Astrocyte of the cerebellum (primary cell): ENCODE results near the gene NIF3L1.
"Not testable (repeated sequence)": the region's sequence is repeated elsewhere in the genome, so short reads cannot be mapped to it uniquely, and the experiment has no call there.

ENCODE experiments used
- DNase-seq: peaks from one replicate; pipeline ENCODE4 v3.0.0-alpha.2; 2011; ENCODE audit warnings: low read depth
- H3K4me3 ChIP-seq: 2 replicates; pipeline ENCODE4 v1.5.1; 2011; ENCODE audit warnings: mild to moderate bottlenecking, low read depth, low read length, moderate library complexity
- CTCF ChIP-seq: IDR thresholded peaks from 2 replicates; pipeline ENCODE4 v1.5.1; 2012; ENCODE audit warnings: low read length, low read depth, moderate library complexity, mild to moderate bottlenecking; ENCODE audit errors: missing control alignments
- in situ Hi-C: cut with HindIII; loops from 2 replicates; pipeline ENCODE4 v1.10.0; 2017; ENCODE audit warnings: low sequenced_read_pairs

Gene NIF3L1

DNA sequence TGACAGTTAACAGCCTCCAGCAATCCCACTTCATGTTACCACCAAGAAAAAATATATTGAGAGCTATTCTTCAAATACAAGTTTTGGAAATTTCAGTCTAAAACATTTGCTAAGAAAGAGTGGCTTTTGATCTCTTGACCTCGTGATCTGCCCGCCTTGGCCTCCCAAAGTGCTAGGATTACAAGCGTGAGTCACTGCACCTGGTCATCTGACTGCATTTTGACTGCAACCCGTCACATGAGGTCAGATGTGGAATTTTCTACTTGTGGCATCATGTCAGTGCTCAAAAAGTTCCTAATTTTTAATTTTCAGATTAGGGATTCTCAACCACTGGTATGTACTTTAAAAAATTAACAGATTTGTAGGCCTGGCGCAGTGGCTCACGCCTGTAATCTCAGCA is 15.6 kb upstream of the NIF3L1 start:
- no peak for TF ChIP-seq CTCF
- H3K4me3 ChIP-seq, result no peak overlapping the region
- DNase-seq, result no peak
- in situ Hi-C loops, result no loop called here

GRCh38 chr2:200877443-200877842 is 11.7 kb upstream of the NIF3L1 start:
- no peak for TF ChIP-seq CTCF
- no peak overlapping the region for H3K4me3 ChIP-seq
- in situ Hi-C loops, result no loop called here
- no peak for DNase-seq

GRCh38 chr2:200878289-200878880 is 10.8 kb upstream of the NIF3L1 start:
- TF ChIP-seq CTCF, result no peak

DNA sequence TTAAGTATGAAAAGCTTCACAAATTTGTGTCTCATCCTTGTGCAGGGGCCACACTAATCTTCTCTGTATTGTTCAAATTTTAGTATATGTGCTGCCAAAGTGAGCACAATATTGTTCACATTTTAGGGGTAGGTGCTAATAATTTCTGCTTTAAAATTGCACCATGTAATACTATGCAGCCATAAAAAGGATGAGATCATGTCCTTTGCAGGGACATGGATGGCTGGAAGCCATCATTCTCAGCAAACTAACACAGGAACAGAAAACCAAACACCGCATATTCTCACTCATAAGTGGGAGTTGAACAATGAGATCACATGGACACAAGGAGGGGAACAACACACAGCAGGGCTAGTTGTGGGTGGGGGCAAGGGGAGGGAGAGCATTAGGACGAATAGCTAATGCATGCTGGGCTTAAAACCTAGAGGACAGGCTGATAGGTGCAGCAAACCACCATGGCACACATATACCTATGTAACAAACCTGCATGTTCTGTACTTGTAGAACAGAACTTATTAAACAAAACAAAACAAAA is 7.4 kb upstream of the NIF3L1 start:
- DNase-seq, in situ Hi-C loops, H3K4me3 ChIP-seq: not testable (repeated sequence)

More at GRCh38 chr2:200878289-200878880, 10.8 kb upstream of the NIF3L1 start:
- no peak for DNase-seq
- in situ Hi-C loops, result no loop called here
- H3K4me3 ChIP-seq, result no peak overlapping the region

- TF ChIP-seq CTCF, result no peak
- DNase-seq, result no peak
- in situ Hi-C loops, result no loop called here
- H3K4me3 ChIP-seq, result no peak overlapping the region
These were observed 10.3 kb downstream of the NIF3L1 start for GRCh38 chr2:200899482-200899881.

- peak; percentile 89 for DNase-seq
- in situ Hi-C loops, result loop anchor here (10.0 kb wide), 1 partner anchor 283 kb away; the partner anchor contains the start of gene CASP10
- peak; percentile 85 for TF ChIP-seq CTCF
- H3K4me3 ChIP-seq, result no peak overlapping the region
These were observed 12.4 kb downstream of the NIF3L1 start for GRCh38 chr2:200901459-200902072.

DNA sequence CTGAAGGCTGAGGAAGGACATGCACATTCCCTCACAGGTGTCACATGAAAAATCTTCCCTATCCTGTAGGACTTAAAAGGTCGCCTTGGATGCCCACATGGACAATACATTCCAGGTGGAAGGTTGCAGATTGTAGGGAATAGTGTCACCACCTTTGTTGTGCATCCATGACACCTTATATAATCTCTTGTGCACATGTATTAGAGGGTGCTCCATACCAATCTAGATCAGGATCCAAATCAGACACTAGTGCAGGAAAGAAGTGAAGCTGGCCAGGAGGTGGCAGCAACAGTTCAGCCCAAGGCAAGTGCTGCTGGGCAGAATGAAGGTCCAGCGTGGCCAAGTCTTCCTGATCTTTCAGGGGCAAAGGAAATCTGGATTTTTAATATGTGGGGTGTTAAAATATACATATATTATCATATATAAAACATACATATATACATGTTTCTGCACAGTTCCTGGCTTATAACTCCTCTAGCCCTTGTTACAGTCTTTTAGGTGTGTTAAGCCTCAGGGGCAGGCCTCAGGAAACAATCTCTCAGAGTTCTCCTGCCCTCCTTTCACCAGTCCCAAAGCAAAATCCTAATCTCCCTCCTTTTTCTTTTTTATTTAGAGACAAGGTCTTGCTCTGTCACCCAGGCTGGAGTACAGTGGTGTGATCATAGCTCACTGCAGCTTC is 16.6 kb downstream of the NIF3L1 start:
- in situ Hi-C loops, result loop anchor here (10.0 kb wide), 1 partner anchor 279 kb away; the partner anchor contains the start of gene CASP10

More for the DNA sequence above, 16.6 kb downstream of the NIF3L1 start:
- H3K4me3 ChIP-seq, result no peak overlapping the region
- DNase-seq, result peak; percentile 53
- peak; percentile 86 for TF ChIP-seq CTCF
